Ishikawa (cell line): ENCODE data around the gene FABP6.

ENCODE experiments used
- CEBPB ChIP-seq: IDR thresholded peaks from 2 replicates; pipeline ENCODE4 v1.6.1; 2012
- CREB1 ChIP-seq: IDR thresholded peaks from 2 replicates; pipeline ENCODE4 v1.6.1; 2012; ENCODE audit warnings: low read depth
- EGR1 ChIP-seq: IDR thresholded peaks from 2 replicates; pipeline ENCODE4 v1.6.1; 2012
- EP300 ChIP-seq: IDR thresholded peaks from 2 replicates; pipeline ENCODE4 v1.6.1; 2012; ENCODE audit warnings: borderline replicate concordance
- FOXM1 ChIP-seq: IDR thresholded peaks from 2 replicates; pipeline ENCODE4 v1.6.1; 2012; ENCODE audit warnings: low read depth, borderline replicate concordance
- NFIC ChIP-seq: IDR thresholded peaks from 2 replicates; pipeline ENCODE4 v1.6.1; 2012
- RAD21 ChIP-seq: IDR thresholded peaks from 2 replicates; pipeline ENCODE4 v1.6.1; 2012; ENCODE audit warnings: low read depth
- TAF1 ChIP-seq: IDR thresholded peaks from 2 replicates; pipeline ENCODE4 v1.6.1; 2012; ENCODE audit warnings: low read depth, mild to moderate bottlenecking
- TCF12 ChIP-seq: IDR thresholded peaks from 2 replicates; pipeline ENCODE4 v1.6.1; 2012; ENCODE audit warnings: low read depth
- TEAD4 ChIP-seq: IDR thresholded peaks from 2 replicates; pipeline ENCODE4 v1.6.1; 2012
- USF1 ChIP-seq: IDR thresholded peaks from 2 replicates; pipeline ENCODE4 v1.6.1; 2012
- YY1 ChIP-seq: IDR thresholded peaks from 2 replicates; pipeline ENCODE4 v1.6.1; 2012; ENCODE audit warnings: low read depth
- ZBTB7A ChIP-seq: IDR thresholded peaks from 2 replicates; pipeline ENCODE4 v1.6.1; 2012; ENCODE audit warnings: low read depth
- TF ChIP-seq, protein P1 (sequence below): IDR thresholded peaks from 2 replicates; pipeline ENCODE4 v1.6.1; 2012; ENCODE audit warnings: low read depth, mild to moderate bottlenecking
- TF ChIP-seq, protein P2 (sequence below): IDR thresholded peaks from 2 replicates; pipeline ENCODE4 v1.6.1; 2012

The FABP6 gene

GRCh38 chr5:160186480-160186879 is 42.8 kb upstream of the FABP6 start:
- TF ChIP-seq TAF1 (no peak), EGR1 (no peak), CEBPB (no peak), CREB1 (no peak)

GRCh38 chr5:160187091-160187490 is 42.2 kb upstream of the FABP6 start:
- no peak for TF ChIP-seq EGR1
- TF ChIP-seq TAF1 = no peak
- TF ChIP-seq CEBPB = no peak
- no peak for TF ChIP-seq EP300
- TF ChIP-seq TCF12 = no peak
- TF ChIP-seq, protein P1, sequence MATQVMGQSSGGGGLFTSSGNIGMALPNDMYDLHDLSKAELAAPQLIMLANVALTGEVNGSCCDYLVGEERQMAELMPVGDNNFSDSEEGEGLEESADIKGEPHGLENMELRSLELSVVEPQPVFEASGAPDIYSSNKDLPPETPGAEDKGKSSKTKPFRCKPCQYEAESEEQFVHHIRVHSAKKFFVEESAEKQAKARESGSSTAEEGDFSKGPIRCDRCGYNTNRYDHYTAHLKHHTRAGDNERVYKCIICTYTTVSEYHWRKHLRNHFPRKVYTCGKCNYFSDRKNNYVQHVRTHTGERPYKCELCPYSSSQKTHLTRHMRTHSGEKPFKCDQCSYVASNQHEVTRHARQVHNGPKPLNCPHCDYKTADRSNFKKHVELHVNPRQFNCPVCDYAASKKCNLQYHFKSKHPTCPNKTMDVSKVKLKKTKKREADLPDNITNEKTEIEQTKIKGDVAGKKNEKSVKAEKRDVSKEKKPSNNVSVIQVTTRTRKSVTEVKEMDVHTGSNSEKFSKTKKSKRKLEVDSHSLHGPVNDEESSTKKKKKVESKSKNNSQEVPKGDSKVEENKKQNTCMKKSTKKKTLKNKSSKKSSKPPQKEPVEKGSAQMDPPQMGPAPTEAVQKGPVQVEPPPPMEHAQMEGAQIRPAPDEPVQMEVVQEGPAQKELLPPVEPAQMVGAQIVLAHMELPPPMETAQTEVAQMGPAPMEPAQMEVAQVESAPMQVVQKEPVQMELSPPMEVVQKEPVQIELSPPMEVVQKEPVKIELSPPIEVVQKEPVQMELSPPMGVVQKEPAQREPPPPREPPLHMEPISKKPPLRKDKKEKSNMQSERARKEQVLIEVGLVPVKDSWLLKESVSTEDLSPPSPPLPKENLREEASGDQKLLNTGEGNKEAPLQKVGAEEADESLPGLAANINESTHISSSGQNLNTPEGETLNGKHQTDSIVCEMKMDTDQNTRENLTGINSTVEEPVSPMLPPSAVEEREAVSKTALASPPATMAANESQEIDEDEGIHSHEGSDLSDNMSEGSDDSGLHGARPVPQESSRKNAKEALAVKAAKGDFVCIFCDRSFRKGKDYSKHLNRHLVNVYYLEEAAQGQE = no peak
- TF ChIP-seq ZBTB7A = no peak
- no peak for TF ChIP-seq RAD21
- no peak for TF ChIP-seq FOXM1
- TF ChIP-seq CREB1 = no peak

DNA sequence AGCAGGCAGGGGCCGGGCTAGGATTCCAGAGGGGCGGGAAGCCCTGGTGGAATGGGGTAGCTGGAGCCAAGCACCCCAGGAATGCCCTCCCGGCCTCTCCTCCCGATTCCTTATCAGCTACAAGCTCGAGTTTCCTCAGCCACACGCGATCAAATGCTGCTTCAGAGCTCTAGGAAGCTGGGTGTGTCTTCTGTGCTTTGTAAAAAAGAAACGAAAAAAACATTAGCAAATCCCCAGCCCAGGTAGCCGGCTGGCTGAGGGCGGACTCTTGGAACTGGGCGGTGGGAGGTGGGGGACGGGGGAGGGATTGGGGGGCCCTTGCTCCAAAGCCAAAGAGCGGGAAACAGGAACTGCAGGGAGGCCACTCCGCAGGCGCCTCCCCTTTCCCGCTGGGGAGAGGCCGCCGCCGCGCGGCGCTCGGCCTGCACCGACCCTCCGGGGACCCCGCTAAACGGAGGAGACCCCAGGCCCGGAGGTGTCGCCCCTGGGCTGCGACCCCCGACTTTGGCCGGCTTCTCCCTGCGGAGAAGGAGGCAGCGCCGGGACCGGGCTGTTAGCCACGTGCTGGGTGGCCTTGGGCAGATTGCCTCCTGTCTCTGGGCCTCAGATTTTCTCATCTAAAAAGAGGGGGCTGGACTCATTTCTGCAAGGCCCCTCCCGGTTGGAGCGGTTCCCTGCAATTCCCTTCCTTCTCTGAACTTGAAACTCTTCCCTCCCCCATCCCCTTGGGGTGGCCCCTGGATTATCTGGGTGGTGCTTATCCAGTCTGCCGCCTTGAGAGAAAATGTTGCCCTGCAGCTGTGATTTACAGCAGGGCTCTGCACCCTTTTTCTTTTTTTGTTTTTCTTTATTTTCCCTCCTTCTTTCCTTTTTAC is 40.9 kb upstream of the FABP6 start:
- TF ChIP-seq NFIC (no peak), EP300 (no peak), USF1 (0 out of 2 replicates have a peak, but pooled peaks have one; percentile 15), TEAD4 (peak; percentile 17; the same call in 1 of the 2 replicates), TAF1 (peak; percentile 26; the same call in 1 of the 2 replicates), CREB1 (no peak), ZBTB7A (peak; percentile 87), CEBPB (no peak), FOXM1 (no peak)
- TF ChIP-seq, protein P2, sequence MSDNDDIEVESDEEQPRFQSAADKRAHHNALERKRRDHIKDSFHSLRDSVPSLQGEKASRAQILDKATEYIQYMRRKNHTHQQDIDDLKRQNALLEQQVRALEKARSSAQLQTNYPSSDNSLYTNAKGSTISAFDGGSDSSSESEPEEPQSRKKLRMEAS = peak; percentile 72; the same call in 1 of the 2 replicates

DNA sequence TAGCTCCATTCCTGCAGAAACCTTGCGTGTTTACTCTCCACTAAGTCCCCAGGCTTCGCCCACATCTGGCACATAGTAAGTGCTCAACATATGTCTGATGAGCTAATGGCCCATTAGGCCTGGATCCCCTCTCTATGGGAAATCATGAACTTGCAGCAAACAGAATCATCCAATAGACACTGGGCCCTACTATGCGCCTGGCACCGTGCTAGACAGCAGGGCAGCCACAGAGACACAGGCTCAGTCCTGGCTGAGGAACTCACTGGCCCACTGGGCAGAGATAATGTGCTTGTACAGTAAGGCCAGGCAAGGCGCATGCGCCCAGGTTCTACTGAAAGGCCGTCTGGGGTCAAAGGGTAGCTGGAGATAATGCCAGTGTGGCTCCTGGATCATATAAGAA is 36.9 kb upstream of the FABP6 start:
- no peak for TF ChIP-seq TEAD4
- TF ChIP-seq TAF1 = no peak
- no peak for TF ChIP-seq EGR1
- no peak for TF ChIP-seq CREB1
- TF ChIP-seq NFIC = no peak
- no peak for TF ChIP-seq YY1
- no peak for TF ChIP-seq EP300
- TF ChIP-seq, protein P1 = no peak
- TF ChIP-seq, protein P2 = no peak
- no peak for TF ChIP-seq ZBTB7A

GRCh38 chr5:160197341-160198144 is 31.8 kb upstream of the FABP6 start:
- TF ChIP-seq YY1 = no peak
- TF ChIP-seq NFIC = no peak
- no peak for TF ChIP-seq EP300
- TF ChIP-seq EGR1 = no peak
- no peak for TF ChIP-seq ZBTB7A
- no peak for TF ChIP-seq CEBPB
- TF ChIP-seq FOXM1 = no peak
- TF ChIP-seq TEAD4 = no peak
- TF ChIP-seq, protein P2 = no peak
- no peak for TF ChIP-seq USF1
- no peak for TF ChIP-seq CREB1
- TF ChIP-seq, protein P1 = no peak
- no peak for TF ChIP-seq RAD21
